GM19025 (cell line): Measurements from ENCODE around the gene CLEC18A.
"Not testable (repeated sequence)": the region's sequence is repeated elsewhere in the genome, so short reads cannot be mapped to it uniquely, and the experiment has no call there.

ENCODE experiments used
- ATAC-seq: cut with Tn5 transposase; IDR thresholded peaks from one replicate; pipeline ENCODE4 v1.9.1; 2021; ENCODE audit warnings: mild to moderate bottlenecking, low read depth, moderate library complexity; ENCODE audit not compliant: unreplicated experiment

The CLEC18A gene

DNA sequence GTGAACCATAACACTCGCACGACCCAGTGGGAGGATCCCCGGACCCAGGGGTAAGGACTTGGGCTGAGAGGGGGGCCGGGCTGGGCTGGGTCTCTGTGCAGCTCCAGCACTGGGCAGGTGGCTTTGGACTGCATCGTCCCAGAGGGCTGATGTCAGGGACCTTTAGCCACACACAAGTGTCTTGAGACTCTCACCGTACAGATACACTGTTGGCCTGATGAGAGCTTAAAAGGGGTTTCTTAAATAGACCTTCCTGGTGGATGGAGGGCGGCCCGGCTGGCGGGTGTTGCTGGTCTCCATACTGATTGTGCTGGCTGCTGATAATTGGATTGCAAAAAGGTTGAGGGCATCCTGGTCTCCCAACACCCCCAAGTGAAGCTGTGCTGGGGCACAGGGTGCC is 21.7 kb upstream of the CLEC18A start:
- ATAC-seq, result no peak

DNA sequence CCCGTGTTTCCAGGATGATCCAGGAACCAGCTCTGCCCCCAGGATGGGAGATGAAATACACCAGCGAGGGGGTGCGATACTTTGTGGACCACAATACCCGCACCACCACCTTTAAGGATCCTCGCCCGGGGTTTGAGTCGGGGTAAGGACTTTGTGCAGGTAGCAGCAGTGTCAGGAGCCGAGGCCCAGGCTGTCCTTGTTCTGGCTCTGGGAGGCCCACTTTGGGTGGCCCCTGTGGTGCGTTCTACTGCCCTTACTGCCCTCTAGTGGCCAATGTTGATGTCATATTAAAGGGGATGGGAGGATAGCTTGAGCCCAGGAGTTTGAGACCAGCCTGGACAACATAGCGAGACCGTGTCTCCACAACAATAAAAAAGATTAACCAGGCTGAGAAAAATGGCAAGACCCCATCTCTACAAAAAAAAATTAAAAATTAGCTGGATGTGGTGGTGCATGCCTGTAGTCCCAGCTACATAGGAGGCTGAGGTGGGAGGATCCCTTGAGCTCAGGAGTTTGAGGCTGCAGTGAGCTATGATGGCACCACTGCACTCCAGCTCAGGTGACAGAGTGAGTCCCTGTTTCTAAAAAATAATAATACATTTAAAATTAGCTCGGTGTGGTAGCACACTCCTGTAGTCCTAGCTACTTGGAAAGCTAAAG is 20.9 kb upstream of the CLEC18A start:
- ATAC-seq, result no peak

DNA sequence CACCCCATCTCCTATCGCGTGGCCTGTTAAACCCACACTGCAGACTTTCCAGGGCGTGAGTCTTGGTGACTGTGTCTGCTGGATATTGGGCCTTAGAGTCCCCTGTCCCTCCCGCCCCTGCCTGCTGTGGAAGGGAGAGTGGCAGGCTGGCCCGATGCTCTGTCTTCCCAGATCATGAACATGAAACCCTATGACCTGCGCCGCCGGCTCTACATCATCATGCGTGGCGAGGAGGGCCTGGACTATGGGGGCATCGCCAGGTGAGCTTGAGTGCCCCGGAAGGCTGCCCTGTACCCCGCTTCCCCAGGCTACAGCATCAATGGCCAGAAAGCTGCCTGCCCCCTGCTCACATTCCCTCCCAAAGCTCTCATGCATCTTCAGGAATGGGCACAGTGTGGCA is 19.5 kb upstream of the CLEC18A start:
- no peak for ATAC-seq

DNA sequence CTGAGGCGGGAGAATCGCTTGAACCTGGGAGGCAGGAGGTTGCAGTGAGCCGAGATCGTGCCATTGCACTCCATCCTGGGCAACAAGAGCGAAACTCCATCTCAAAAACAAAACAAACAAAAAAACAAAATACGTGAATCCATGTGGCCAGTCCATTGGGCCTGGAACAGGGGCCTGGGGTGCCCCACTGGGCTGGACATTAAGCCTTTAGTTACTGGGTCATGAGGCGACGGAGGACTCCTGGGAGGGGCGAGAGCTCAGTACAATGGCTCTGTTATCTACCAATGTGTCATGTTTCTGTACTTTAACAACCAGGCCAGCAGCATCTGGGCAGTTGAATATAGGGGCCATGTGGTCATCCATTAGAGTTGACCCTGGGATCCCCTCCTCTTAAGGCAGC is 18.9 kb upstream of the CLEC18A start:
- ATAC-seq, result no peak

DNA sequence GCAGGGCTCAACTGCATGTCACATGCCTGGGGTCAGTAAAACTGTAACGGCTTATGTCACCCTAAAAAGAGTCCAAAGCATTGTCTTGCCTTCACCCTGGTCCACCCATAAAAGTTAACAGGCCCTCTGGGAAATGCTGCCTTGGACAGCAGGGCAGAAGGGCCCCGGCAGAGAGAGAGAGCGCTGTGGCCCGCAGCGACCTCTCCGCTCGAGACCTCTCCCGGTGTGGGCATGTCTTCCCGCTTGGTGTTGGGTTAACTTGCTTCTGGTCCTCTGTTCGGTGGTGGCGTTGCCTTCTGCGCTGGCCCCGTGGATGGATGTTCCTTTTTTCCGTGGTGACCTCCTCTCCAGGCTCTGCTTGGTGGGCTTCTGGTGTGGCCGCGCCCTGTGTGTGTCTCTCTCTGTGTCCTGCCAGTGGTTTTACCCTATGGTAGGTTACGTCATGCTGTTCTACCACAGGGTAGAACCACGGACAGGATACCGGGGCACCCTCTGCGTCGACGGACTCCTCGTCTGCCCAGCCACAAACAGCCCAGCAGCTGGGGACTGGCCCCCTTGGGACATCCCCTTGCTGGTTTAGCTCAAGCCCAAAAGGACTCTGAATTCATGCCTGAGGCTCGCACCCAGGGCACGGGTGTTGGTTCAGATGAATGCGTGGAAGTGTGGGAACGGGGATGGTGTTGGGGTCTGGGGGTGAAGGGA is 18.3 kb upstream of the CLEC18A start:
- ATAC-seq, result no peak

DNA sequence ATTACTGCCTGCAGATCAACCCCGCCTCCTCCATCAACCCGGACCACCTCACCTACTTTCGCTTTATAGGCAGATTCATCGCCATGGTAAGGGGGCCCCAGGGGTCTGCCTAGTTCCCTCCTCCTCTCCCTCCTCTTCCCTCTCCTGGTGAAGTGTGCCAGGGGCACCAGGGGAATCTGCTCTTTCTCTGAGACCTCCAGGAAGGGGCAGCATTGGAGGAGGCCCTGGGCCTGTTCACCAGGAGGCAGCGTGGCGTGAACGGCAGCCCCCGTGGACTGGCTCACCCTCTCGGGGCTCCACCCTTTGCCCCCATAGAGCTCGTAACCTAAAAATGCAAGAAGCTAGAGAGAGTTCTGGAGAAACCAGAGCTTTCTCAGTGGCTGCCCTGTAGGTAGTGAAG is 17.1 kb upstream of the CLEC18A start:
- ATAC-seq, result no peak

DNA sequence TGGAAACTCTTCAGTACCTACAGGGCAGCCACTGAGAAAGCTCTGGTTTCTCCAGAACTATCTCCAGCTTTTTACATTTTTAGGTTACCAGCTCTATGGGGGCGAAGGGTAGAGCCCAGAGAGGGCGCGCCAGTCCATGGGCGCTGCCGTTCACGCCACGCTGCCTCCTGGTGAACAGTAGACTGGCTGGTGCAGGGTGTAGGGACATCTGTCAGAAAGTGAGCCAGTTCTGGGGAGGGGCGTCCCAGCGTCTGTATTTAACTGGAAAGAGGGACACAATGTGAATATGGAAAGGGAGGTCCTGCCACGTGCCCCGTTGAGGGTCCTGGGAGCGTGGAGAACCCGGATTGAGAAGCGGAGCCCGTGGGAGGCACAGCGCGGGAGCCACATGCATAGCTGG is 16.4 kb upstream of the CLEC18A start:
- no peak for ATAC-seq

DNA sequence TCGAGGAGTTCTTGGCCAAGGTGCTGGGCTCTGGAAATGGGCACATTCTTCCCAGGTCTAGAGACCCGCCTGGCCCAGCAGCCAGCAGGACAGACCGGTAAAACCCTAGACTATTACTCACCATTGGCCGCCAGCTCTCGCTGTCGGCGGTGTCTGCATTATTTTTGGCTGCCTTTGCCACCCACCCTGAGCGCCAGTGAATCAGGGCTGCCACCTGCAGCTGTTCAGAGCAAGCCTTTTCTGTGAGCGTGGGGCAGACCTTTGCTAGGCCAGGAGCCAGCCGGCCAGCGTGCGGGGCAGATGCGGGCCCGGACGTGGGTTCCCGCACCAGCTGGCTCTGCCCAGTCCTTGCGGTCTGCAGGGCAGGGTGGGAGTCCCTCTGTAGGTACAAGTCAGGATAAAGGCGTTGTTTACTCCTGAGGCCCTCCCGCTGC is 15.8 kb upstream of the CLEC18A start:
- ATAC-seq, result no peak

DNA sequence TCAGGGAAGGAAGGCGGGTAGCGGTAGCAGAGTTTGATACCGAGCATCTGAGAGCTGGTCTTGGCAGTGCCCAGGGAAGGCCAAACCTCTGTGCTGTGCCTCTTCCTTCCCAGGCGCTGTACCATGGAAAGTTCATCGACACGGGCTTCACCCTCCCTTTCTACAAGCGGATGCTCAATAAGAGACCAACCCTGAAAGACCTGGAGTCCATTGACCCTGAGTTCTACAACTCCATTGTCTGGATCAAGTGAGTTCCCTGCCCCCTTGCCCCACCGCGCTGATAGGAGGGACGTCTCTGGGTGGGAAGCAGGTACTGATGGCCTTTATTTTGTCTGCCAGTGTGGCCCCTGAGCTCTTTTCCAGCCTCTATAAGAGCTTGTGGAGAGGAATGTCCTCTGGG is 15.4 kb upstream of the CLEC18A start:
- no peak for ATAC-seq

DNA sequence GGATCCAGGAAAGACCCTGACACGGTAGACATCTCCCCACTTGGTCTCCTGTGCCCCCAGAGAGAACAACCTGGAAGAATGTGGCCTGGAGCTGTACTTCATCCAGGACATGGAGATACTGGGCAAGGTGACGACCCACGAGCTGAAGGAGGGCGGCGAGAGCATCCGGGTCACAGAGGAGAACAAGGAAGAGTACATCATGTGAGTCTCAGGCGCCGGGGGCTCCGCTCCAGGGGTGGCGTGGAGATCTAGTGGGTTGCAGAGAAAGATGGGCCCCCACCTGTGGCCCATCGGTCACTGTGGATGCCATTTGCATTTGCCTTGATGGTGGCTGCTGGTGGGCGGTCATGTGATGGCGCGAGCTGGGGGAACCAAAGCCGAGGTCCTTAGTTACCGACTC is 14.9 kb upstream of the CLEC18A start:
- ATAC-seq, result no peak

DNA sequence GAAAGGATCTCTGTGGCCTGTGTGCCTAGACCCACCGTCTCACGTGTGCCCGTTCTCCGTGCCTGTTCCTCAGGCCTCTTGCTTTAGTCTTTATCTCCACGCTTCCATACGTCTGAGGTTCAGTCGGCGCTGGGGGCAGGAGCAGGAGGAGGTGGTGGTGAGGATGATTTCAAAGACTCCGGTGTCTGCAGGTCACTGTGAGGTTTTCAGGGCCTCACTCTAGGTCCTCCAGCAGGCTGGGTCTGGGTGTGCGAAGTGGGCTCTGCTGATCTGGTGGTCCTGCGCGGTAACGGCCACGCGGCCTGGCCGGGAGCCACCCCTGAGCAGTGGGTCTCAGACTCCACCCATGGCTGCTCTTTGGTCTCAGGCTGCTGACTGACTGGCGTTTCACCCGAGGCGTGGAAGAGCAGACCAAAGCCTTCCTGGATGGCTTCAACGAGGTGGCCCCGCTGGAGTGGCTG is 14.4 kb upstream of the CLEC18A start:
- no peak for ATAC-seq

DNA sequence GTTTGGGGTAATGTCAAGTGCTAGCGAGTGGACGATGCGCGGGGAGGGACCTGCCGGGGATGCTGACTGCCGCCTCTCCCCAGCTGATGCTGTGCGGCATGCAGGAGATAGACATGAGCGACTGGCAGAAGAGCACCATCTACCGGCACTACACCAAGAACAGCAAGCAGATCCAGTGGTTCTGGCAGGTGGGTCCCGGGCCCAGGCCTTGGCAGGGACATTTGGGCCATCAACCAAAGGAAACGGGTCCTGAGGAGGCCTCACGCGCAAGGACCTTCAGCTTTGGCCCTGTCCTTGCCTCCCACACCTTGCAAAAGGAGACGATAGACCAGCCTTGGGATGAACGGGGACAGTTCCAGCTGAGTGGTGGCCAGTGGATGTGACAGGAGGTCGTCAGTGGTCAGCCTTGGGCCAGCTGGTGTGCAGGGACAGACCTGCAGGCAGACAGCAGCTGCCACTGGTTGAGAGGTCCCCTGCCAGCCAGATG is 13.6 kb upstream of the CLEC18A start:
- ATAC-seq, result no peak

DNA sequence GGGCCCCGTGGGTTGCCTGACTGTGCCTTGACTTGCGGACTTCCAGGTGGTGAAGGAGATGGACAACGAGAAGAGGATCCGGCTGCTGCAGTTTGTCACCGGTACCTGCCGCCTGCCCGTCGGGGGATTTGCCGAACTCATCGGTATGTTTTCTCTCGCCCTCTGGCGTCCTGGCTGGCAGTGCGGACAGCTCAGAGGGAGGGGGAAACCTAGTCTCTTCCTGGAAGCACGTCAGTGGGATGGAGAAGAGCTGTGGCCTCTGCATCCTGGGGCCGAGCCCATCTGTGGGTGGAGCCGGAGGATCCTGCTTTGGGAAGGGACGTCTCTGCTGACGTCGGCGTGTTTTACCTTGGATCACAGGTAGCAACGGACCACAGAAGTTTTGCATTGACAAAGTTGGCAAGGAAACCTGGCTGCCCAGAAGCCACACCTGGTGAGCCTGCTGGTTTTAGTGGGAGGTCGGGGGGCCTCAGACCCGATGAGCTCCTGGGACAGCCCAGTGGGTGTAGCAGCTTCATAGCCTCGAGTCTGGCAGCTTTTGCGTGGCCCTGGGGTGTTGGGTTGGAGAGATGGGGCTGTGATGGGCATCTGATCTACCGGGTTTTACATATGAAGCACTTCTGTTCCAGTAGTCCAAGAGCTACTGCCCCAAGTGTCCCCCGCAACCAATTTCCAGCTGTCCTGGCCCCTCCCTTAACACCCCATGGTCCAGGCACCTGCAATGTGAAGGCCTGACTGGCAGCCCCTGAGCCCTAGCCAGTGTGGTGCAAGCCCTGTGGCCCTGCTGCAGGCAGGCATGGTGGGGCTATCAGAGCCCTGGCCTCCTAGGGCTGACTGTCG is 11.9 kb upstream of the CLEC18A start:
- no peak for ATAC-seq

DNA sequence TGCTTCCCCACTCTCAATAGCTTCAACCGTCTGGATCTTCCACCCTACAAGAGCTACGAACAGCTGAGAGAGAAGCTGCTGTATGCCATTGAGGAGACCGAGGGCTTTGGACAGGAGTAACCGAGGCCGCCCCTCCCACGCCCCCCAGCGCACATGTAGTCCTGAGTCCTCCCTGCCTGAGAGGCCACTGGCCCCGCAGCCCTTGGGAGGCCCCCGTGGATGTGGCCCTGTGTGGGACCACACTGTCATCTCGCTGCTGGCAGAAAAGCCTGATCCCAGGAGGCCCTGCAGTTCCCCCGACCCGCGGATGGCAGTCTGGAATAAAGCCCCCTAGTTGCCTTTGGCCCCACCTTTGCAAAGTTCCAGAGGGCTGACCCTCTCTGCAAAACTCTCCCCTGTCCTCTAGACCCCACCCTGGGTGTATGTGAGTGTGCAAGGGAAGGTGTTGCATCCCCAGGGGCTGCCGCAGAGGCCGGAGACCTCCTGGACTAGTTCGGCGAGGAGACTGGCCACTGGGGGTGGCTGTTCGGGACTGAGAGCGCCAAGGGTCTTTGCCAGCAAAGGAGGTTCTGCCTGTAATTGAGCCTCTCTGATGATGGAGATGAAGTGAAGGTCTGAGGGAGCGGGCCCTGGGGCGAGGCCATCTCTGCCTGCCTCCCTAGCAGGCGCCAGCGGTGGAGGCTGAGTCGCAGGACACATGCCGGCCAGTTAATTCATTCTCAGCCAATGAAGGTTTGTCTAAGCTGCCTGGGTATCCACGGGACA is 11.1 kb upstream of the CLEC18A start:
- no peak for ATAC-seq

DNA sequence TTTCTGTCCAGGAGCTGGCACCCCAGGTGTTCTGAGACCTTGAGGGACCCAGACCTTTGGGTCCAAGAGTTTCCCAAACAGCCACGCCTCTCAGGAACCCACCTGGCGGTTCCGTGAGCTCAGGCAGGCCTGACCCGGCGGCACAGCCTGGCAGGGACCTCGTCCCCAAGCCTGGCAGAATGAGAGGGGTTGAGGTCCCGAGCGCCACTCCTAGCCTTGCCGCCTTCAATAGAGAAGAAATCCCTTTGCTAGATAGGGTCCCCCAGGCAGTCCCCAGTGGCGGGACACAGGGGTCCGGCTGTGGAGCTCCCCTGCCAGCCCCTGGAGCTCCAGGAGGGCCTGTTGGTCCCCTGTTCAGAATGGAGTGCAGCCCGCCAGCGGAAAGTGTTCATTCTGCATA is 10.5 kb upstream of the CLEC18A start:
- no peak for ATAC-seq

DNA sequence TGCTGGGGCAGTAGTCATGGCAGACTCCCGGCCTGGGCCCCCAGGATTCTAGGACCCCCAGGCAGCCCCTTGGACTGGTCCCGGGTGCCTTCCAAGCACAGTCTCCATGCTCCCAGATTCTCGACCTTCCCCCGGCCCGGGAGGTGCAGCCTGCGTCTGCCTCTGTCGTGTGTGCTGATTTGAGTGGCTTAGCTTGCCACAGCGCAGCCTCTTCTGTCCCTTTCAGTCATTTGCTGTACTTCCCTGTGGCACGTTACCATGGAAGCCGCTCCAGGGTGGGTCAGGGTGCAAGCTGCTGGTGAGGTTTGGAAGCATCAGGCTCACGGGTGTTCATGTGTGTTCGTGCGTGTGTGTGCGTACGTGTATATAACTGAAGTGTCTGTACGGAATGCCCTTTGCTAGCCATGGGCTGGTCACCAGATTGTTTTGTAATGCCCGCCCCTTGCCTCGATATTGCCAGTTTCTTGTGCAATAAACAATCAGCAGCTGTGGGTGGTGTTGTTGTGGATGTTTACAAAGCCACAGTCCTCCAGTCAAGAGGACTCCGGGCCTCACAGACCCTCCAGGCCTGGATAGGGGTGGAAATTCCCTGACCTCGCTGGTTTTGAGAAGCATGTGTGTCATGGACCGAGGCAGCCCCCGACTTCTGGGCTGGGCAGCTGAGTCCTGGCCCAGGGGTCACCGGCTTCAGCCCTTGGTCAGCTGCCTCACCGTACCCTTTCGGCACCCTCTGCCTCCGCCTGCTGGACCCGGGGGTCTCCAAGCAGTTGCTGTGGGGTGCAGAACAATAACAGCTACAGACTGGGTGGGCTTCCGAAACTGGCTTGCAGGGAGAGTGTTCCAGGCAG is 9.7 kb upstream of the CLEC18A start:
- ATAC-seq, result no peak

DNA sequence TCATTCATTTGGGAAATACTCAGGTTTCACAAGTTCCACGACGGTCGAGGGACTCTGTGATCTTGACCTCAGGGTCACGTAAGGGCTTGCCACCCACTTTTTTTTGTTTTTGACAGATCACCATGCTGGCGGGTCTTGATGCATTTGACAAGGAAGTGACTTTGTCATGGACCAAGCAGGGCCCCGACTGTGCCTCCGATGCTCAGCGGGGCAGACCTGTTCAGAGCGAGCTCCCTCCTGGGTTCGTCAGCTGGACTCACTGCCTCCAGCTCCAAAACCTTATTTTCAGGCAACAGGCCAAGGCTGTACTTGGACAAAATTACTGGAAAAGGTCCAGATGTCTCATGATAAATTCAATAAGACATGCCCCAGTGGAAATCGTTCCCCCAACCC is 9.0 kb upstream of the CLEC18A start:
- ATAC-seq, result no peak

DNA sequence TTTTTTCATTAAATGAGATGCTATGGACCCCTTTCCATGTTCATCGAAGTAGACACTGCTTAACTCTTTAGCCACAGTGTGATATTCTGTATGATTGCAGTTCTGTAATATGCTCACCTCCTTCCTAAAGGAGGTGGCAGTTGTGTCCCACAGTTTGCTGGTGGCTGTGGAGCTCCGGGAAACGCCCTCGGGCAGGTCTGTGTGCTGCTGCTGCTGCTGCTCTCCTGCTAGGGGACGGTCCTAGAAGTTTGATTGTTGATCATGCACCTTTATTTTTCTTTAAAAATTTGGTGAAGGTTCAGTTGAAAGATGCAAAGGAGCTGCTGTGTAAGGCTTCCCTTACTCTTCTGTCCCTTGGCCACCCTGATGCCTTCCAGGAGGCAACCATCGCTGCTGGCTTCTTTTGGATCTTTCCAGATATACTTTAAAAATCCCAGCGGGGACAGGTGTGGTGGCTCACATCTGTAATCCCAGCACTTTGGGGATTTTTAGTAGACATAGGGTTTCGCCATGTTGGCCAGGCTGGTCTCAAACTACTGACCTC is 8.4 kb upstream of the CLEC18A start:
- no peak for ATAC-seq

DNA sequence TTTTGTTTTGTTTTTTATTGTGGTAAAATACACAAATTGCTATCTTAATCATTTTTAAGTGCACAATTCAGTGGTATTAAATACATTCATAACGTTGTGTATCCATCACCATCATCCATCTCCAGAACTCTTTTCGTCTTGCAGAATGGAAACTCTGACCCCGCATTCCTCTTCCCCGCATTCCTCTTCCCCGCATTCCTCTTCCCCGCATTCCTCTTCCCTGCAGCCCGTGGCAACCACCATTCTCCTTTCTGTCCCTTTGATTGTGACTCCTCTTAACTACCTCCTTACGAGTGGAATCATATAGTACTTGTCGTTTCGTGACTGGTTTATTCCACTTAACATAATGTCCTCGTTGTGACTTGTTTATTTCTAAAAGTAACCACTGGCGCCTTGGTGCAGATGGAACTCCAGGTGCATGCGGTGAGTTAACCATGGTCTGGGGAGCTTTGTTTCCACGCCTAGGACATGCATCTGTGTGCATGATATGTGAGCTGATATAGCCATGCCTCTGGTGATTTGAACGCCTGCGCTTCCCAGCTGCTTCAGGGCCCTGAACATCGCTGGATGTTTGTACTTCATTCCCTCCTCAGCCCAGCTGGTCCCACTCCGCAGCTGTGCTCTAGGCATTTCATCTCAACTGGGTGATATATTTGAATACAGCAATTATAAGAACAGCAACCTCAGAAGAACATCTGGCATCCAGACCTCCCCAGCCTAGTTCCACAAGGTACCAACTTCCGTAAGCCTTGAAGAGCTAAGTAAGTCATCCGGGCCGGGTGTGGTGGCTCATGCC is 7.7 kb upstream of the CLEC18A start:
- not testable (repeated sequence) for ATAC-seq
